GM12878 (cell line): Measurements from ENCODE around the gene CHRM3. TPM values are rescaled to one million over a fixed set of nuclear protein-coding genes. Genes with fewer than 3 reads are reported as not detected.

ENCODE experiments used
- ATAC-seq: fragments of 200-7000 bp; cut with Tn5 transposase; 3 replicates; pipeline ENCODE4 v1.9.1; 2020; ENCODE audit warnings: mild to moderate bottlenecking, moderate library complexity
- BruUV-seq: library from RNA; stranded (reverse); fragments of 400-500 nt; replicated peaks from 2 replicates; lab custom pipeline; 2021; lab: Mats Ljungman, UMichigan
- CTCF ChIA-PET: fragments of 300-600 bp; sonication (Branson Sonifier 250); formaldehyde crosslinking; extraction: SDS; loops from one replicate; lab custom pipeline; 2021; ENCODE audit warnings: inconsistent platforms; lab: Yijun Ruan, JAX
- POLR2A ChIA-PET: fragments of 350-600 bp; formaldehyde crosslinking; extraction: SDS; loops from one replicate; lab custom pipeline; 2021; ENCODE audit warnings: inconsistent platforms; lab: Charles Lee
- RAD21 ChIA-PET: fragments of 300-600 bp; sonication (Branson Sonifier 250); formaldehyde crosslinking; loops from one replicate; lab custom pipeline; 2023; ENCODE audit warnings: antibody characterized with exemption; ENCODE audit not compliant: unreplicated experiment; lab: Charles Lee
- SMC1A ChIA-PET: fragments of 300-600 bp; sonication (Branson Sonifier 250); formaldehyde crosslinking; loops from one replicate; lab custom pipeline; 2023; ENCODE audit not compliant: unreplicated experiment, uncharacterized antibody; lab: Charles Lee
- DNase-seq: peaks from one replicate; pipeline ENCODE4 v3.0.0-alpha.2; 2011; ENCODE audit warnings: low read depth, low spot score
- FAIRE-seq: peaks from 3 replicates; lab custom pipeline; 2011; peaks lifted over from hg19 to GRCh38; lab: Jason Lieb, UNC
- H2AFZ ChIP-seq: 2 replicates; pipeline ENCODE4 v1.6.0; 2011; ENCODE audit warnings: low read depth, low read length, control low read depth; ENCODE audit not compliant: control insufficient read depth
- H3K27ac ChIP-seq: 2 replicates; pipeline ENCODE4 v1.5.1; 2011; ENCODE audit warnings: control low read depth; ENCODE audit not compliant: control insufficient read depth, insufficient read depth
- H3K27me3 ChIP-seq, 2 experiments: replicated peaks in 1 of 2; 2 replicates each; pipeline versions ENCODE4 v1.6.0 to v1.6.1; 2011; ENCODE audit warnings: low read length in 1 of 2; ENCODE audit not compliant: control insufficient read depth in 2 of 2, insufficient read depth in 2 of 2
- H3K36me3 ChIP-seq, 2 experiments: 2 replicates each; pipeline ENCODE4 v1.5.1; 2011; ENCODE audit warnings: low read length in 1 of 2; ENCODE audit not compliant: control insufficient read depth in 2 of 2, insufficient read depth in 2 of 2
- H3K4me1 ChIP-seq: 2 replicates; pipeline ENCODE4 v1.6.1; 2011; ENCODE audit warnings: mild to moderate bottlenecking, low read length, moderate library complexity, mixed read lengths; ENCODE audit not compliant: control insufficient read depth, insufficient read depth
- H3K4me2 ChIP-seq: 2 replicates; pipeline ENCODE4 v1.6.0; 2011; ENCODE audit warnings: control low read depth; ENCODE audit not compliant: control insufficient read depth, insufficient read depth
- H3K4me3 ChIP-seq: fragments of 200-600 bp; sonication (generic); 2 replicates; pipeline ENCODE4 v1.5.1; 2016
- H3K79me2 ChIP-seq: 2 replicates; pipeline ENCODE4 v1.6.0; 2011; ENCODE audit warnings: low read length; ENCODE audit not compliant: control insufficient read depth, insufficient read depth
- H3K9ac ChIP-seq: 2 replicates; pipeline ENCODE4 v1.8.0; 2011; ENCODE audit warnings: low read length, control low read depth, mixed read lengths; ENCODE audit not compliant: control insufficient read depth, insufficient read depth
- H3K9me3 ChIP-seq: replicated peaks from 3 replicates; pipeline ENCODE4 v1.5.1; 2011; ENCODE audit warnings: mild to moderate bottlenecking, low read length; ENCODE audit not compliant: control insufficient read depth, insufficient read depth
- H4K20me1 ChIP-seq: 2 replicates; pipeline ENCODE4 v1.6.0; 2011; ENCODE audit not compliant: control insufficient read depth, insufficient read depth
- ATF2 ChIP-seq: IDR thresholded peaks from 2 replicates; pipeline ENCODE4 v1.6.1; 2012; ENCODE audit warnings: low read length, inconsistent platforms
- ATF7 ChIP-seq: fragments of 450-650 bp; IDR thresholded peaks from 2 replicates; pipeline ENCODE4 v1.6.1; 2016; ENCODE audit warnings: low read depth, mild to moderate bottlenecking
- CBX3 ChIP-seq: fragments of 200-600 bp; sonication (generic); IDR thresholded peaks from 2 replicates; pipeline ENCODE4 v1.6.1; 2016; ENCODE audit warnings: low read depth, borderline replicate concordance
- CBX5 ChIP-seq: sonication (generic); IDR thresholded peaks from 2 replicates; pipeline ENCODE4 v1.6.1; 2016; ENCODE audit warnings: low read depth, moderate library complexity, mild to moderate bottlenecking, inconsistent platforms
- E2F8 ChIP-seq: fragments of 450-650 bp; IDR thresholded peaks from 2 replicates; pipeline ENCODE4 v1.6.1; 2018; ENCODE audit warnings: mild to moderate bottlenecking, low read depth, moderate library complexity; ENCODE audit not compliant: partially characterized antibody
- IKZF1 ChIP-seq: fragments of 450-650 bp; conservative IDR thresholded peaks from 2 replicates; pipeline ENCODE4 v1.6.1; 2017; ENCODE audit warnings: antibody characterized with exemption, mild to moderate bottlenecking
- IKZF2 ChIP-seq, 2 experiments: fragments of 450-650 bp; IDR thresholded peaks; 2 replicates each; pipeline ENCODE4 v1.6.1; 2017; ENCODE audit warnings: mild to moderate bottlenecking in 2 of 2, moderate library complexity in 2 of 2
- MEF2A ChIP-seq: IDR thresholded peaks from 2 replicates; pipeline ENCODE4 v1.6.1; 2011; ENCODE audit warnings: low read depth, mild to moderate bottlenecking, low read length, moderate library complexity; ENCODE audit not compliant: insufficient read depth
- RFX5 ChIP-seq: IDR thresholded peaks from 2 replicates; pipeline ENCODE4 v1.6.1; 2011; ENCODE audit warnings: low read depth, low read length, improper control_type of control experiment
- SIN3A ChIP-seq: IDR thresholded peaks from 2 replicates; pipeline ENCODE4 v1.6.1; 2012; ENCODE audit warnings: low read depth, low read length, improper control_type of control experiment
- SMARCA5 ChIP-seq: fragments of 450-650 bp; IDR thresholded peaks from 2 replicates; pipeline ENCODE4 v1.6.1; 2017; ENCODE audit warnings: mild to moderate bottlenecking
- ZBED1 ChIP-seq: IDR thresholded peaks from 2 replicates; pipeline ENCODE4 v1.6.1; 2016; ENCODE audit warnings: borderline replicate concordance
- ZNF207 ChIP-seq: fragments of 450-650 bp; IDR thresholded peaks from 2 replicates; pipeline ENCODE4 v1.6.1; 2014; ENCODE audit warnings: antibody characterized with exemption, mild to moderate bottlenecking, borderline replicate concordance
- WGBS: methylation state at CpG from one replicate; pipeline ENCODE4 v1.1.6; 2016; ENCODE audit warnings: low lambda C conversion rate; ENCODE audit not compliant: insufficient replicate concordance, insufficient coverage; ENCODE audit errors: missing lambda C conversion rate; 5-methylcytosine and 5-hydroxymethylcytosine counted together
- in situ Hi-C: fragments of 300-500 bp; cut with MboI; formaldehyde crosslinking; loops from 9 replicates; pipeline ENCODE4 v1.14.3; 2018; ENCODE audit warnings: mixed read lengths
- intact Hi-C: fragments of 100-400 bp; cut with micrococcal nuclease; formaldehyde crosslinking; loops from one replicate; pipeline ENCODE4 v1.14.2; 2022; ENCODE audit not compliant: unreplicated experiment
- polyA plus RNA-seq, 11 experiments: library from polyadenylated mRNA; depleted of rRNA in 4 of 11; unstranded in 6 of 11; stranded (reverse) in 5 of 11; fragments of >200 nt; fragmentation: Nextera tagmentation in 4 of 11; fragmentation: Illumina TruSeq in 1 of 11; extraction: Ambion mirVana in 4 of 11; extraction: Trizol in 1 of 11; gene quantifications; 1 replicate in 1 of 11; 2 replicates in 10 of 11; pipeline versions ENCODE4 v1.2.1 to v1.2.3, GENCODE V29; 2011 to 2016; ENCODE audit warnings: inconsistent platforms in 2 of 11, missing spikeins in 2 of 11, low read depth in 1 of 11
- total RNA-seq, 4 experiments: library from RNA; depleted of rRNA in 3 of 4; stranded (reverse); fragments of >200 nt in 3 of 4; fragmentation: Illumina TruSeq in 1 of 4; extraction: Trizol in 1 of 4; gene quantifications; 2 replicates each; pipeline versions ENCODE4 v1.2.1 to v1.2.3, GENCODE V29; 2013 to 2021
- TF ChIP-seq, protein P1 (sequence below): fragments of 450-650 bp; IDR thresholded peaks from 2 replicates; pipeline ENCODE4 v1.6.1; 2017; ENCODE audit warnings: mild to moderate bottlenecking, moderate library complexity

CHRM3 gene
- total and polyA plus RNA-seq, 10 of the 15 experiments (the other 5 are each of a cell fraction or from before 2014, with no cell fraction given): 0.06 to 0.12 TPM; not detected in 8

- H3K27ac ChIP-seq: no peak overlapping the region
- SMC1A ChIA-PET: no interaction called here
- no peaks in the 10 kb centered on the region for H3K36me3 ChIP-seq
- TF ChIP-seq MEF2A (no peak), SIN3A (no peak), E2F8 (no peak), SMARCA5 (no peak), ATF7 (no peak), ATF2 (no peak), ZNF207 (no peak), IKZF2 (IDR thresholded peaks at IDR 0.05) (no peak), ZBED1 (no peak), CBX5 (no peak), IKZF1 (no peak), CBX3 (no peak), RFX5 (no peak)
- TF ChIP-seq, protein P1, sequence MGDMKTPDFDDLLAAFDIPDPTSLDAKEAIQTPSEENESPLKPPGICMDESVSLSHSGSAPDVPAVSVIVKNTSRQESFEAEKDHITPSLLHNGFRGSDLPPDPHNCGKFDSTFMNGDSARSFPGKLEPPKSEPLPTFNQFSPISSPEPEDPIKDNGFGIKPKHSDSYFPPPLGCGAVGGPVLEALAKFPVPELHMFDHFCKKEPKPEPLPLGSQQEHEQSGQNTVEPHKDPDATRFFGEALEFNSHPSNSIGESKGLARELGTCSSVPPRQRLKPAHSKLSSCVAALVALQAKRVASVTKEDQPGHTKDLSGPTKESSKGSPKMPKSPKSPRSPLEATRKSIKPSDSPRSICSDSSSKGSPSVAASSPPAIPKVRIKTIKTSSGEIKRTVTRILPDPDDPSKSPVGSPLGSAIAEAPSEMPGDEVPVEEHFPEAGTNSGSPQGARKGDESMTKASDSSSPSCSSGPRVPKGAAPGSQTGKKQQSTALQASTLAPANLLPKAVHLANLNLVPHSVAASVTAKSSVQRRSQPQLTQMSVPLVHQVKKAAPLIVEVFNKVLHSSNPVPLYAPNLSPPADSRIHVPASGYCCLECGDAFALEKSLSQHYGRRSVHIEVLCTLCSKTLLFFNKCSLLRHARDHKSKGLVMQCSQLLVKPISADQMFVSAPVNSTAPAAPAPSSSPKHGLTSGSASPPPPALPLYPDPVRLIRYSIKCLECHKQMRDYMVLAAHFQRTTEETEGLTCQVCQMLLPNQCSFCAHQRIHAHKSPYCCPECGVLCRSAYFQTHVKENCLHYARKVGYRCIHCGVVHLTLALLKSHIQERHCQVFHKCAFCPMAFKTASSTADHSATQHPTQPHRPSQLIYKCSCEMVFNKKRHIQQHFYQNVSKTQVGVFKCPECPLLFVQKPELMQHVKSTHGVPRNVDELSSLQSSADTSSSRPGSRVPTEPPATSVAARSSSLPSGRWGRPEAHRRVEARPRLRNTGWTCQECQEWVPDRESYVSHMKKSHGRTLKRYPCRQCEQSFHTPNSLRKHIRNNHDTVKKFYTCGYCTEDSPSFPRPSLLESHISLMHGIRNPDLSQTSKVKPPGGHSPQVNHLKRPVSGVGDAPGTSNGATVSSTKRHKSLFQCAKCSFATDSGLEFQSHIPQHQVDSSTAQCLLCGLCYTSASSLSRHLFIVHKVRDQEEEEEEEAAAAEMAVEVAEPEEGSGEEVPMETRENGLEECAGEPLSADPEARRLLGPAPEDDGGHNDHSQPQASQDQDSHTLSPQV: no peak
- BruUV-seq: no TSS peak
- RAD21 ChIA-PET: no interaction called here
- ATAC-seq: no peak
- in situ Hi-C loops: loop anchor here (10.0 kb wide), 1 partner anchor 503 kb away; no protein-coding TSS in a partner anchor
- no peak overlapping the region for H3K4me2 ChIP-seq
- H3K27me3 ChIP-seq: no peaks in the 10 kb centered on the region
- no peaks in the 10 kb centered on the region for H3K4me1 ChIP-seq
- WGBS: 45% methylated on average over 3 of the region's 3 CpGs
- no peak for DNase-seq
- intact Hi-C loops: no loop called here
- no peaks in the 10 kb centered on the region for H3K9me3 ChIP-seq
- H4K20me1 ChIP-seq: no peaks in the 10 kb centered on the region
- H2AFZ ChIP-seq: no peak overlapping the region
- no peak overlapping the region for H3K4me3 ChIP-seq
- no peaks in the 10 kb centered on the region for H3K79me2 ChIP-seq
- POLR2A ChIA-PET: no interaction called here
- FAIRE-seq: no peak
- CTCF ChIA-PET: interaction anchor here (1.3 kb wide), 1 partner anchor 8 kb away, joined by 3 read pairs; no protein-coding TSS in a partner anchor
- H3K9ac ChIP-seq: no peak overlapping the region
Observed at GRCh38 chr1:239392271-239392670, 5.9 kb downstream of the CHRM3 start.
